K562 (cell line): Measurements from ENCODE around the gene AHNAK. TPM values are rescaled to one million over a fixed set of nuclear protein-coding genes. Genes with fewer than 3 reads are reported as not detected.

Experiments
- ATAC-seq: fragments of 200-7000 bp; cut with Tn5 transposase; 3 replicates; pipeline ENCODE4 v1.9.1; 2020; ENCODE audit warnings: moderate library complexity
- BruUV-seq: library from RNA; stranded (reverse); fragments of 400-500 nt; replicated peaks from 2 replicates; lab custom pipeline; 2021; lab: Mats Ljungman, UMichigan
- CTCF ChIA-PET: fragments of 300-600 bp; formaldehyde crosslinking; extraction: SDS; loops from one replicate; lab custom pipeline; 2021; ENCODE audit warnings: low intra/inter-chr PET ratio; lab: Yijun Ruan, JAX
- POLR2A ChIA-PET: fragments of 300-600, 350-650 bp; sonication (Branson Sonifier 250); formaldehyde crosslinking; extraction: SDS; loops from one replicate; lab custom pipeline; 2021; ENCODE audit warnings: antibody characterized with exemption, inconsistent platforms; lab: Yijun Ruan, JAX
- DNase-seq, 4 experiments: peaks; one replicate each; pipeline versions ENCODE4 v3.0.0 to v3.0.0-alpha.2; 2011 to 2018; ENCODE audit warnings: low spot score in 3 of 4, mixed read lengths in 3 of 4; ENCODE audit errors: extremely low read depth in 1 of 4
- FAIRE-seq: peaks from 2 replicates; lab custom pipeline; 2011; peaks lifted over from hg19 to GRCh38; lab: Jason Lieb, UNC
- H2AFZ ChIP-seq: 2 replicates; pipeline ENCODE4 v1.6.0; 2011; ENCODE audit warnings: low read depth, low read length, control low read depth, inconsistent platforms
- H3K27ac ChIP-seq: fragments of 200-600 bp; 3 replicates; pipeline ENCODE4 v1.8.0; 2011; ENCODE audit warnings: low read depth, mild to moderate bottlenecking, control low read depth, inconsistent platforms, low read length, moderate library complexity, mixed read lengths; ENCODE audit errors: extremely low read depth
- H3K27me3 ChIP-seq, 2 experiments: fragments of 300-600 bp in 1 of 2; 2 replicates in 1 of 2; 3 replicates in 1 of 2; pipeline versions ENCODE4 v1.6.0 to v1.8.0; 2011; ENCODE audit warnings: inconsistent platforms in 2 of 2, low read length in 2 of 2, mild to moderate bottlenecking in 1 of 2, mixed read lengths in 1 of 2, moderate library complexity in 1 of 2; ENCODE audit not compliant: control insufficient read depth in 2 of 2, insufficient read depth in 2 of 2
- H3K36me3 ChIP-seq: fragments of 300-600 bp; 3 replicates; pipeline ENCODE4 v1.8.0; 2011; ENCODE audit warnings: mild to moderate bottlenecking, low read length, inconsistent platforms; ENCODE audit not compliant: control insufficient read depth, insufficient read depth
- H3K4me1 ChIP-seq, 2 experiments: fragments of 200-600 bp in 1 of 2; replicated peaks in 1 of 2; 2 replicates in 1 of 2; 3 replicates in 1 of 2; pipeline versions ENCODE4 v1.5.1 to v1.8.0; 2011; ENCODE audit warnings: inconsistent platforms in 2 of 2, low read length in 2 of 2, mild to moderate bottlenecking in 1 of 2, mixed read lengths in 1 of 2, moderate library complexity in 1 of 2; ENCODE audit not compliant: control insufficient read depth in 2 of 2, insufficient read depth in 2 of 2
- H3K4me2 ChIP-seq: 2 replicates; pipeline ENCODE4 v1.6.1; 2011; ENCODE audit warnings: low read length, control low read depth, inconsistent platforms, mixed read lengths; ENCODE audit not compliant: insufficient read depth
- H3K4me3 ChIP-seq: fragments of 200-600 bp; sonication (generic), shearing (Covaris generic); 2 replicates; pipeline ENCODE4 v1.5.1; 2016; ENCODE audit warnings: control low read depth, inconsistent platforms
- H3K79me2 ChIP-seq: fragments of 200-600 bp; 3 replicates; pipeline ENCODE4 v1.8.0; 2011; ENCODE audit warnings: low read length, inconsistent platforms; ENCODE audit not compliant: control insufficient read depth, insufficient read depth
- H3K9ac ChIP-seq, 2 experiments: 2 replicates each; pipeline versions ENCODE4 v1.6.0 to v1.6.1; 2011; ENCODE audit warnings: low read depth in 2 of 2, low read length in 2 of 2, control low read depth in 1 of 2, inconsistent platforms in 1 of 2, mild to moderate bottlenecking in 1 of 2, mixed read lengths in 1 of 2; ENCODE audit not compliant: insufficient read depth in 1 of 2
- H3K9me1 ChIP-seq: one replicate; pipeline ENCODE4 v1.6.0; 2011; ENCODE audit warnings: inconsistent platforms, mild to moderate bottlenecking, low read length, moderate library complexity; ENCODE audit not compliant: control insufficient read depth, insufficient read depth
- H3K9me3 ChIP-seq: replicated peaks from 2 replicates; pipeline ENCODE4 v1.5.1; 2011; ENCODE audit warnings: low read depth, low read length, inconsistent platforms; ENCODE audit not compliant: control insufficient read depth, insufficient read depth
- H4K20me1 ChIP-seq: replicated peaks from 2 replicates; pipeline ENCODE4 v1.6.1; 2011; ENCODE audit warnings: low read length, inconsistent platforms, mixed read lengths; ENCODE audit not compliant: control insufficient read depth, insufficient read depth
- HNRNPL ChIP-seq: fragments of 200-400 bp; formaldehyde crosslinking; IDR thresholded peaks from 2 replicates; pipeline ENCODE4 v1.6.1; 2017; ENCODE audit warnings: low read depth, mild to moderate bottlenecking, low read length
- POLR2B ChIP-seq: fragments of 450-650 bp; IDR thresholded peaks from 2 replicates; pipeline ENCODE4 v1.6.1; 2018; ENCODE audit warnings: low read depth; ENCODE audit not compliant: partially characterized antibody
- RBM39 ChIP-seq: fragments of 200-400 bp; formaldehyde crosslinking; optimal IDR thresholded peaks from 2 replicates; pipeline ENCODE3; 2018; ENCODE audit warnings: low read depth, low read length
- SMARCB1 ChIP-seq: IDR thresholded peaks from 2 replicates; pipeline ENCODE4 v1.6.1; 2011; ENCODE audit warnings: improper control_type of control experiment, low read depth; ENCODE audit not compliant: insufficient read length
- TAL1 ChIP-seq: fragments of 450-650 bp; IDR thresholded peaks from 2 replicates; pipeline ENCODE4 v1.6.1; 2016; ENCODE audit warnings: mild to moderate bottlenecking
- ZNF77 ChIP-seq: fragments of 250-450 bp; sonication (Bioruptor Pico); IDR thresholded peaks from 2 replicates; pipeline ENCODE4 v1.5.0; 2020
- WGBS: fragments of 100-300 bp; shearing (Covaris generic); methylation state at CpG from one replicate; pipeline ENCODE4 v1.1.6; 2016; ENCODE audit warnings: low coverage, mixed read lengths; ENCODE audit not compliant: insufficient coverage; ENCODE audit errors: missing lambda C conversion rate; 5-methylcytosine and 5-hydroxymethylcytosine counted together
- in situ Hi-C: fragments of 300-500 bp; cut with MboI; formaldehyde crosslinking; loops from 4 replicates; pipeline ENCODE4 v1.15.0; 2018; ENCODE audit warnings: inconsistent platforms, mixed read lengths
- intact Hi-C: fragments of 100-400 bp; cut with micrococcal nuclease; formaldehyde crosslinking; loops from 2 replicates; pipeline ENCODE4 v1.14.2; 2022
- polyA plus RNA-seq, 8 experiments: library from polyadenylated mRNA; depleted of rRNA in 4 of 8; stranded (reverse) in 5 of 8; unstranded in 3 of 8; fragments of >200 nt; fragmentation: Nextera tagmentation in 2 of 8; fragmentation: Illumina TruSeq in 1 of 8; extraction: Ambion mirVana in 2 of 8; extraction: Trizol in 1 of 8; gene quantifications; 2 replicates each; pipeline versions ENCODE4 v1.2.1 to v1.2.3, GENCODE V29; 2011 to 2014; ENCODE audit warnings: inconsistent platforms in 1 of 8, missing spikeins in 1 of 8
- total RNA-seq, 7 experiments: library from RNA; depleted of rRNA in 6 of 7; stranded (reverse); fragments of >200 nt in 6 of 7; fragmentation: Illumina TruSeq in 2 of 7; extraction: Trizol in 2 of 7; gene quantifications; 2 replicates each; pipeline versions ENCODE4 v1.2.1 to v1.2.3, GENCODE V29; 2011 to 2021; ENCODE audit warnings: low replicate concordance in 1 of 7

Gene AHNAK
- total and polyA plus RNA-seq, 9 of the 15 experiments (the other 6 are each of a cell fraction or from before 2014, with no cell fraction given): 1.5 to 89.7 (median 45.0) TPM

- H4K20me1 ChIP-seq: no peaks in the 10 kb centered on the region; the same call in none of the 2 replicates
- CTCF ChIA-PET: interaction anchor here (1.1 kb wide), 1 partner anchor 10 kb away, joined by 3 read pairs; the partner anchor contains the start of gene AHNAK
- in situ Hi-C loops (no loop called here), intact Hi-C loops (no loop called here)
- no peaks in the 10 kb centered on the region for H3K27me3 ChIP-seq
- H3K9me1 ChIP-seq: peaks cover 2% of the 10 kb centered on the region
- H2AFZ ChIP-seq: no peak overlapping the region
- no peaks in the 10 kb centered on the region for H3K9me3 ChIP-seq
- ATAC-seq (no peak), DNase-seq (no peak), FAIRE-seq (no peak)
- H3K79me2 ChIP-seq: peaks cover 38% of the 10 kb centered on the region
- no peak overlapping the region for H3K9ac ChIP-seq
- no peak overlapping the region for H3K27ac ChIP-seq
- TF ChIP-seq POLR2B: no peak
- no peak for TF ChIP-seq RBM39
- no peak for TF ChIP-seq TAL1
- TF ChIP-seq ZNF77 (CRISPR knock-in tag): no peak
- peaks cover 32 to 35% of the 10 kb centered on the region in 2 experiments for H3K4me1 ChIP-seq
- no peak overlapping the region for H3K4me2 ChIP-seq
- WGBS: 84% methylated on average over 16 of the region's 21 CpGs
- H3K36me3 ChIP-seq: peaks cover 42% of the 10 kb centered on the region; the same call in 1 of the 3 replicates
- POLR2A ChIA-PET: interaction anchor here (1.0 to 1.5 kb wide), 3 partner anchors 8 to 36 kb away, joined by 3 to 5 read pairs (median 3); no protein-coding TSS in a partner anchor
- no peak overlapping the region for H3K4me3 ChIP-seq
- BruUV-seq: no TSS peak
Observed at GRCh38 chr11:62536301-62536957, 10.2 kb downstream of the AHNAK start.

GRCh38 chr11:62535802-62536201 is 10.8 kb downstream of the AHNAK start:
- in situ Hi-C loops: no loop called here
- Histone ChIP-seq H3K79me2 (peaks cover 32% of the 10 kb centered on the region), H3K9ac (no peak overlapping the region), H3K4me1 (peaks cover 25 to 30% of the 10 kb centered on the region in 2 experiments), H3K4me3 (no peak overlapping the region), H3K9me3 (no peaks in the 10 kb centered on the region), H3K9me1 (peaks cover 2% of the 10 kb centered on the region), H3K4me2 (no peak overlapping the region), H3K36me3 (peaks cover 48% of the 10 kb centered on the region; the same call in 1 of the 3 replicates), H3K27ac (no peak overlapping the region), H4K20me1 (no peaks in the 10 kb centered on the region; the same call in none of the 2 replicates), H3K27me3 (no peaks in the 10 kb centered on the region), H2AFZ (no peak overlapping the region)
- ChIA-PET CTCF (no interaction called here), POLR2A (interaction anchor here (1.2 to 1.5 kb wide), 2 partner anchors 9 to 36 kb away, joined by 3 to 5 read pairs; no protein-coding TSS in a partner anchor)
- no peak for TF ChIP-seq SMARCB1
- no peak for TF ChIP-seq HNRNPL
- no peak for TF ChIP-seq RBM39
- WGBS: 80% methylated on average over 10 of the region's 12 CpGs
- no peak for ATAC-seq
- FAIRE-seq: no peak
- BruUV-seq: no TSS peak
- intact Hi-C loops: no loop called here
- no peak for DNase-seq
